Stimulated activated CD4-positive, alpha-beta T cell treated with anti-CD3 and anti-CD28 coated beads, TNF-alpha, amount 100 ng/mL, for 4 hours (primary cell): Measurements from ENCODE around the gene LRP1B.

Experiments
- DNase-seq, 3 experiments: peaks; one replicate each; pipeline ENCODE4 v3.0.0-alpha.2; 2020; ENCODE audit warnings: low read depth in 3 of 3

LRP1B gene

GRCh38 chr2:141455211-141455826 lies 675.5 kb downstream of the LRP1B start:
- no peak for DNase-seq

GRCh38 chr2:141440072-141440635 lies 690.7 kb downstream of the LRP1B start:
- no peak for DNase-seq

GRCh38 chr2:141439524-141439923 lies 691.3 kb downstream of the LRP1B start:
- DNase-seq: no peak

GRCh38 chr2:141438536-141438935 lies 692.3 kb downstream of the LRP1B start:
- DNase-seq: no peak

- no peak for DNase-seq
These were observed 693.3 kb downstream of the LRP1B start for GRCh38 chr2:141437521-141437920.

GRCh38 chr2:141423124-141423523 lies 707.7 kb downstream of the LRP1B start:
- DNase-seq: no peak

GRCh38 chr2:141417246-141417797 lies 713.5 kb downstream of the LRP1B start:
- no peak for DNase-seq

GRCh38 chr2:141411419-141411818 lies 719.4 kb downstream of the LRP1B start:
- DNase-seq: no peak

- no peak for DNase-seq
These were observed 731.5 kb downstream of the LRP1B start for GRCh38 chr2:141399270-141399669.

GRCh38 chr2:141393214-141393545 lies 737.6 kb downstream of the LRP1B start:
- DNase-seq: no peak

- no peak for DNase-seq
These were observed 738.2 kb downstream of the LRP1B start for GRCh38 chr2:141392517-141393213.

- no peak for DNase-seq
These were observed 744.6 kb downstream of the LRP1B start for GRCh38 chr2:141386168-141386567.

GRCh38 chr2:141384676-141385075 lies 746.1 kb downstream of the LRP1B start:
- DNase-seq: no peak

- DNase-seq: no peak
These were observed 748.9 kb downstream of the LRP1B start for GRCh38 chr2:141381946-141382345.

- DNase-seq: no peak
These were observed 750.5 kb downstream of the LRP1B start for GRCh38 chr2:141380008-141380979.

- DNase-seq: no peak
These were observed 766.0 kb downstream of the LRP1B start for GRCh38 chr2:141364821-141365220.

- no peak for DNase-seq
These were observed 768.5 kb downstream of the LRP1B start for GRCh38 chr2:141362311-141362710.

GRCh38 chr2:141348481-141348880 lies 782.3 kb downstream of the LRP1B start:
- DNase-seq: no peak

GRCh38 chr2:141341444-141341843 lies 789.4 kb downstream of the LRP1B start:
- no peak for DNase-seq

- no peak for DNase-seq
These were observed 799.7 kb downstream of the LRP1B start for GRCh38 chr2:141331127-141331526.

GRCh38 chr2:141329964-141330363 lies 800.9 kb downstream of the LRP1B start:
- no peak for DNase-seq

GRCh38 chr2:141323571-141323970 lies 807.2 kb downstream of the LRP1B start:
- no peak for DNase-seq
